ENCODE measurements around the gene ANKRD39. TPM values are rescaled to one million over a fixed set of nuclear protein-coding genes. Genes with fewer than 3 reads are reported as not detected.
A peak's percentile ranks its signal among the peaks of the same experiment; 100 is the strongest.

Gene ANKRD39
- total and polyA plus RNA-seq, 10 of the 15 experiments (the other 5 are each of a cell fraction or from before 2014, with no cell fraction given), result 7.4 to 36.2 (median 23.7) TPM

- no peak for TF ChIP-seq RBBP5 (conservative IDR thresholded peaks at IDR 0.05)
- no peak for TF ChIP-seq PRDM15 (CRISPR knock-in tag; IDR thresholded peaks at IDR 0.05)
- TF ChIP-seq FOXM1 (IDR thresholded peaks at IDR 0.05; ENCODE audit: low read depth, low read length), result no peak
These were observed 25.4 kb downstream of the ANKRD39 start (continued) for GRCh38 chr2:96832408-96832753.

- no TSS peak for BruUV-seq (replicated peaks)
- Histone ChIP-seq H3K4me1 (ENCODE audit: control insufficient read depth, insufficient read depth, low read length) (no peaks in the 10 kb centered on the region), H3K4me3 (no peak overlapping the region), H2AFZ (ENCODE audit: control insufficient read depth, low read depth, low read length) (no peak overlapping the region), H4K20me1 (ENCODE audit: control insufficient read depth, insufficient read depth) (no peaks in the 10 kb centered on the region), H3K36me3 (ENCODE audit: control insufficient read depth in 2 of 2, insufficient read depth in 2 of 2, low read length in 1 of 2) (peaks cover 12 to 23% of the 10 kb centered on the region in 2 experiments), H3K9me3 (replicated peaks; ENCODE audit: control insufficient read depth, insufficient read depth, low read length) (no peaks in the 10 kb centered on the region), H3K79me2 (ENCODE audit: control insufficient read depth, insufficient read depth, low read length) (no peaks in the 10 kb centered on the region), H3K27me3 (replicated peaks in 1 of 2; ENCODE audit: control insufficient read depth in 2 of 2, insufficient read depth in 2 of 2, low read length in 1 of 2) (no peaks in the 10 kb centered on the region), H3K9ac (ENCODE audit: control insufficient read depth, insufficient read depth, low read length) (no peak overlapping the region), H3K4me2 (ENCODE audit: control insufficient read depth, insufficient read depth) (no peak overlapping the region), H3K27ac (ENCODE audit: control insufficient read depth, insufficient read depth) (no peak overlapping the region)
- CTCF ChIA-PET, result no interaction called here
- in situ Hi-C loops (cut with MboI) (no loop called here), intact Hi-C loops (cut with micrococcal nuclease; ENCODE audit: unreplicated experiment) (no loop called here)
- WGBS (ENCODE audit: insufficient coverage, insufficient replicate concordance, low lambda C conversion rate, missing lambda C conversion rate), result 97% methylated on average over 10 of the region's 10 CpGs
- no peak for TF ChIP-seq NR2C1 (IDR thresholded peaks at IDR 0.05)
- TF ChIP-seq REST (IDR thresholded peaks at IDR 0.05; ENCODE audit: low read depth, low read length), result peak; percentile 48; the same call in 1 of the 2 replicates
- no peak for ATAC-seq
- FAIRE-seq, result no peak
- SMC1A ChIA-PET (ENCODE audit: uncharacterized antibody, unreplicated experiment), result no interaction called here
- POLR2A ChIA-PET, result no interaction called here
- RAD21 ChIA-PET (ENCODE audit: unreplicated experiment), result no interaction called here
- no peak for DNase-seq (ENCODE audit: low read depth, low spot score)
These were observed 26.1 kb downstream of the ANKRD39 start for GRCh38 chr2:96831679-96832078.

All from GM12878 (cell line).